Stimulated activated effector memory CD8-positive, alpha-beta T cell treated with anti-CD3 and anti-CD28 coated beads, Interleukin-12 subunit alpha, Interleukin-12 subunit beta, amount 100 ng/mL, for 72 hours (primary cell): Measurements from ENCODE around the gene SLC25A53.
"Not testable (repeated sequence)": the region's sequence is repeated elsewhere in the genome, so short reads cannot be mapped to it uniquely, and the experiment has no call there.

Experiments
- ATAC-seq: fragments of 150-1000 bp; cut with Tn5 transposase; 2 replicates; pipeline ENCODE4 v1.10.0; 2021
- DNase-seq, 2 donors: peaks; one replicate each; pipeline ENCODE4 v3.0.0; 2021 to 2022; ENCODE audit warnings: low spot score in 2 of 2
- H3K27ac Mint-ChIP-seq: one replicate; pipeline ENCODE4 v1.8.0; 2022; ENCODE audit warnings: mild to moderate bottlenecking, mixed read lengths
- H3K36me3 Mint-ChIP-seq: one replicate; pipeline ENCODE4 v1.8.0; 2022; ENCODE audit warnings: mild to moderate bottlenecking, mixed read lengths
- H3K4me1 Mint-ChIP-seq: one replicate; pipeline ENCODE4 v1.8.0; 2022; ENCODE audit warnings: mixed read lengths
- H3K4me3 Mint-ChIP-seq: one replicate; pipeline ENCODE4 v1.8.0; 2022; ENCODE audit warnings: mild to moderate bottlenecking, mixed read lengths
- H3K9me3 Mint-ChIP-seq: one replicate; pipeline ENCODE4 v1.8.0; 2022; ENCODE audit warnings: mixed read lengths

Gene SLC25A53

DNA sequence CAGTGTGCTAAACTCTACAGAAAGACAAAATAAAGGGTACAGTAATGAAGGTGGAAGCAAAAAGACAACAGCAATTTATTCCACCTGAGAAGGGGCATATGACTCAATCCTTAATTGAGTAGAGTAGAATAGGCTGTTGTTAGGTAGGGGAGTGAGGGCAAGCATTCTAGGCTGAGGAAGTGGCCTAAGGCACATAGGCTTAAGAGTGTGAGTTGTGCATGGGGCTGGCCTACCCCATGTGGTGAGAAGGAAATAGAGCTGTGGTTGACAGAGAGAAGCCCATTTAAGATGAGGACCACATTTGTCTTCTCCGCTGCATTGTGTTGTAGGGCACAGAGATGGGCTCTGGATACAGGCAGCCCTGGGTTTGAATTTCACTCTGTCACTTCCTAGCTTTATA is 47.9 kb downstream of the SLC25A53 start:
- H3K4me3 Mint-ChIP-seq = no peak overlapping the region
- ATAC-seq (peak; percentile 59), DNase-seq (no peak)
- H3K9me3 Mint-ChIP-seq = no peaks in the 10 kb centered on the region
- peaks cover 43% of the 10 kb centered on the region for H3K4me1 Mint-ChIP-seq
- H3K27ac Mint-ChIP-seq = no peak overlapping the region
- H3K36me3 Mint-ChIP-seq = no peaks in the 10 kb centered on the region

DNA sequence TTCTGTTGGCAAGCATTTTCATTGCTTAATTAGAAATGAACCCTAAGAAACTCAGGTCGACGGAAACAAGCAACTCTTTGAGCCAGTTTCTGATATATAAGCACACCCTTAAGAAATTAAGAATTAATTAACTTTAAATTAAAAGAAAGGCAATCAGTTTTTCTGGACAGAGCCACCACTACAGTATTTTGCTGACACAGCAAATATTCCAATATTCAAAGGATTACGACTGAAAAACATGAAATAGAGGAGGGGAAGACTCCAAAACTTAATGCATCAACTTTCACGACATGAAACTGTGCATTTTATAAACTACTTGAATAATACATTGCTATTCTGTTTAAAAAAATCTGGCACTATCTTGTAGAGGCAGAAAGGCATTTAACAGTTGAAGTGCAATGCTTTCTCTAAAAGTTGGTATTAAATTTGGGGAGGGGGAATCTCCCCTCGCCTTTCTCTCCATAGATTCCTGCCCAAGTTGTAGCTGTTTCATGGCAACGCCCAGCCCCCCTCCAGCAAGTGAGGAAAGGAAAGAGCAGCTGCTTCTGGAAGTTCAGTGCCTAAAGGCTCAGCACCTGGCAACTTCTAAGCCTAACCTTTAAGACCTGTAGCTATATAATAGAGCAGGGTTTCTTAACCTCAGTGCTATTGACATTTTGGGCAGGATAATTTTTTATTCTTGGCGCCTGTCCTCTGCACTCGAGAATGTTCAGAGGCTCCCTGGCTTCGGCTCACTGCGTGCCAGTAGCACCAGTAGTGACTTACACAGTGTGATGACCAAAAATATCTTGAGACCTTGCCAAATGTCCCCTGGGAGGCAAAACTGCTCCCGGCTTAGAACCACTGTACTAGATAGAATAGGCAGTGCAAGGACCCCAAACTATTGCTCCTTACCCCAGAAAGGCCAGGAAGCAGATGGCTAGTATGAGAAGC is 51.2 kb downstream of the SLC25A53 start:
- no peak overlapping the region for H3K4me3 Mint-ChIP-seq

DNA sequence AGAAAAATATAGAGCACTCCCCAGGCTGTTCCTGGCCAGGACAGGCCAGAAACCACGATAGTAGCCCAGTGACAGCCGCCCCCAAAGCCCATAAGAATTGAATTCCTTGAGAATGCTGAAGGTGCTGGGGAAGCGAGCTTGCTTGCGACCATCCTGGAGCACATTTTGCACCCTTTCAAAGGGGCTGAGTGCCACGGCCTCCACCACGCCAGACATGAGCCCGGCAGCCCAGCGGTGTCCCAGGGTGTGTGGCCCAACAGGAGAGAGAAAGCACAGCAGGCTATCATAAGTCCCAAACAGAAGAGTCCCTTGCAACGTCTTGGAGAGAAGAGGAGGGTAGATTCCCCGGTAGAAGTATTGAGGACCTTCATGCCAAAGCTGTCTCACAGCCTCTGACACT is 52.1 kb downstream of the SLC25A53 start:
- H3K4me3 Mint-ChIP-seq = no peak overlapping the region
- H3K36me3 Mint-ChIP-seq = no peaks in the 10 kb centered on the region
- ATAC-seq = no peak
- H3K27ac Mint-ChIP-seq = no peak overlapping the region
- DNase-seq = no peak
- peaks cover 19% of the 10 kb centered on the region for H3K4me1 Mint-ChIP-seq
- no peaks in the 10 kb centered on the region for H3K9me3 Mint-ChIP-seq

More for the DNA sequence above, 51.2 kb downstream of the SLC25A53 start:
- Mint-ChIP-seq H3K9me3 (no peaks in the 10 kb centered on the region), H3K36me3 (no peaks in the 10 kb centered on the region), H3K4me1 (peaks cover 27% of the 10 kb centered on the region), H3K27ac (peak overlapping the region; percentile 67)
- no peak for ATAC-seq
- DNase-seq = no peak

DNA sequence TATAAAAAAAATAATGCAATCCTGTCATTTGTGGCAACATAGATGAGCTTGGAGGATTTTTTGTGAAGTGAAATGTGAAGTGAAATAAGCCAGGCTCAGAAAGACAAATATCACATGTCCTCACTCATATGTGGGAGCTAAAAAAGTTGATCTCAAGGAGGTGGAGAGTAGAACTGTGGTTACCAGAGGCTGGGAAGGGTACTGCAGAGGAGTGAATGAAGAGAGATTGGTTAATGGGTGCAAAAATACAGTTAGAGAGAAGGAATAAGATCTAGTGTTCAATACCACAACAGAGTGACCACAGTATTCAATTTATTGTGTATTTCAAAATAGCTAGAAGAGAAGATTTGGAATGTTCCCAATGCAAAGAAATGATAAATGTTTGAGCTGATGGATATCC is 57.9 kb downstream of the SLC25A53 start:
- Mint-ChIP-seq H3K4me3 (no peak overlapping the region), H3K4me1 (no peaks in the 10 kb centered on the region), H3K36me3 (no peaks in the 10 kb centered on the region), H3K27ac (no peak overlapping the region), H3K9me3 (no peaks in the 10 kb centered on the region)
- DNase-seq = no peak
- no peak for ATAC-seq

DNA sequence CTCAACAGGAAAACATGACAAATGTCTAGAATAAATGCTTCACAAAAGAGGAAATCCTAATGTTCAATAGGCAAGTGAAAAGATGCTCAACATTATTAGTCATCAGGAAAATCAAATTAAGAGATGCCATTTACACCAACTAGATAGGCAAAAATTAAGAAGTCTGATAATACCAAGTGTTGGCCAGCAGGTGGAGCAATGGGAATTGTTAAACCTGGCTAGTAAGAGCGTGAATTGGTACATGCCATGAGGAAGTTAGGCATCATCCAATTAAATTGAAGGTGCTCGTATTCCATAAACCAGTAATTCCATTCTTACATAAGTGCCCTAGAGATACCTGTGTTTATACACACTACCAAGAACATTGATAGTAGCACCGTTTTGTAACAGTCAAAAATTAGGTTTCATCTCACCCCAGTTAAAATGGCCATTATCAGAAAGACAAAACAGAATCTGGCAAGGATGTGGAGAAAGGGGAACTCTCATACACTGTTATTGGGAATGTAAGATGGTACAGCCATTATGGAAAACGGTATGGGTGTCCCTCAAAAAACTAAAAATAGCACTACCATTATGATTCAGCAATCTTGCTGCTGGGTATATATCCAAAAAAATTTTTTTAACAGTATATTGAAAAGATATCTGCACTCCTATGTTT is 58.5 kb downstream of the SLC25A53 start:
- ATAC-seq (no peak), DNase-seq (no peak)
- no peak overlapping the region for H3K27ac Mint-ChIP-seq
- no peaks in the 10 kb centered on the region for H3K4me1 Mint-ChIP-seq
- H3K36me3 Mint-ChIP-seq = no peaks in the 10 kb centered on the region
- no peak overlapping the region for H3K4me3 Mint-ChIP-seq
- no peaks in the 10 kb centered on the region for H3K9me3 Mint-ChIP-seq

DNA sequence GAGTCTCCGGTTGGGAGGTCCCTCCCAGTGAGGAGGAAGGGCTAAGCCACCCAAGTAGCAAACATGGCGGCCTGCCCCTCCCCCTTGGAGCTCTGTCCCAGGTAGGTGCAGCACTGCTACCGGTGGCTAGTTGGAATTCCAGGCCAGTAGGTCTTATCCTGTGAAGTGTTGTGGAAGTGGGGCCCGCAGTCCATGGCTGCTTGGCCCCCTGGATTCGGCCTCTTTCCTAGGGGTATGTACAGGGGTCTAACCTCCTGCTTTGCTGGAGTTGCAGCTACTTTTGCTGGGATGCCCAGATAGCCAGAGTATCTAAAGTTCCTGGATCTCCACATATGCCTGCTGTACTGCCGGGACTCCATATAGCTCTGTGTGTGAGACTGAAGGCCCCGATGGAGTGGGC is 70.9 kb downstream of the SLC25A53 start:
- H3K4me1 Mint-ChIP-seq = no peaks in the 10 kb centered on the region
- DNase-seq (no peak), ATAC-seq (no peak)
- H3K27ac Mint-ChIP-seq = no peak overlapping the region
- H3K9me3 Mint-ChIP-seq = no peaks in the 10 kb centered on the region
- H3K36me3 Mint-ChIP-seq = no peaks in the 10 kb centered on the region
- H3K4me3 Mint-ChIP-seq = no peak overlapping the region

DNA sequence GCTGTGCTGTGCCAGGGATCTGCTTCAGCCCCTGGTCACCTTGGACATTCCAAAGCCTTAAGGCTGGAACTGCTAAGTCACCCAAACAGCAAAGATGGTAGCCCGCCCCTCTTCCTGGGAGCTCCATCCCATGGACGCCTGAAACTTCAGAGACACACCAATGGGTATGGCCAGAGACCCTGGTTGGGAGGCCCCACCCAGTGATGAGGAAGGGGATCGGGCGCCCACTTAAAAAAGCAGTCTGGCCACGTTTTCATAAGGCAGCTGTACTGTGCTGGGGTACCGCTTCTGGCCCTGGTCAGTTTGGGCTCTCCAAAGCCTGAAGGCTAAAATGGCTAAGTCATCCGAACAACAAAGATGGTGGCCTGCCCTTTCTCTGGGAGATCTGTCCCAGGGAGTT is 71.3 kb downstream of the SLC25A53 start:
- H3K36me3 Mint-ChIP-seq = no peaks in the 10 kb centered on the region
- DNase-seq = no peak
- ATAC-seq = no peak
- H3K4me3 Mint-ChIP-seq = no peak overlapping the region
- H3K27ac Mint-ChIP-seq = no peak overlapping the region
- H3K4me1 Mint-ChIP-seq = no peaks in the 10 kb centered on the region
- H3K9me3 Mint-ChIP-seq = no peaks in the 10 kb centered on the region

DNA sequence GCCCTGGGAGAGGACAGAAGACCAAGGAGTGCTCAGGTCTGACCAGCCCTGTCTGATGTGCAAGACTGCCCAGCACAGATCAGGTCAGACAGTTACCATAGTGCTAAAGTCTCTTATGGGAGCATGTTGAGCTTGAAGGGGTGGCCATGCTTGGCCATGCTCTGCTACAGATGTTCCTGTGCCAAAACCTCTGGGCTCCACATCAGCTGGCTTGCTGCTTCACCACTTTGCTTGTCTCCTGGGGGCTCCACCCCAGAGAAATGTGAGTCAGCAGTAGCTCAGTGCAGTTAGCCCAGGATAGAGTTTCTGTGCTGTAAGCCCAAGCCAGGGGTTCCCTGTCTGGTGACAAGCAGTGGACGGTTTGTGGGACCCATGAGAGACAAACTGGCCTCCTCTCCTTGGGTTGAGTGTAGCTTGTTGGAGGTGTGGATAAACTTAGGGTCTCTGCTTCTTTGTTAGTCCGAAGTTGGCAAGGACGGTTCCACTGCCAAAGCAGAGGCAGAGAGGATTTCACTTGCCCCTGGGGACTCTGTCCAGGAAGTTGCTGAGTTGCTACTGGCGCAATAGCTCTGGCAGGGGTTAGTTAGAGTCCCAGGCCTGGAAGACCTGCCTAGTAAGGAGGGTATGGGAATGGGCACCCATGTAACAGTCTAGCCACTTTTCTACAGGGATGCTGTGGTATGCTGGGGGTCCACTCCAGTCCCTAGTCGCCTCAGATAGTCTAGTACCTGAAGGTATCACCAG is 72.1 kb downstream of the SLC25A53 start:
- no peaks in the 10 kb centered on the region for H3K36me3 Mint-ChIP-seq
- no peaks in the 10 kb centered on the region for H3K9me3 Mint-ChIP-seq
- no peaks in the 10 kb centered on the region for H3K4me1 Mint-ChIP-seq

DNA sequence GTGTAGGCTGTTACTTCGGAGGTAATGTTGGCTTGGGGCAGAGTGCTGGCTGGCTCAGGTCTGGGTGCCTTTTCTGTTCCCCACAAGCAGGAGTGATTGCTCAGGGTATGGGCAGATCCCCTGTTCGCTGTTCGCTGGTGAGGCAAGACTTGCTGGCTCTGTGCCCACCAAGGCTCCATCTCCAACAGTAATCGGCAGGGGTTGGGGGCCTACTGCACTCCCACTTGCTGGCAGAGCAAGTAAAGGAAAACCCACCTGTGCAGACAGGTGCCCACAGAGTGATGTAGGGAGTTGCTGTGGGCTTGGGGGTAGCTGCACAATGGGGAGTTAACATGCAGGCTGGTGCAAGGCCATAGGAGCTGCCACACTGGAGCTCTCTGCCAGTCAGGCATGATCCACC is 72.7 kb downstream of the SLC25A53 start:
- H3K27ac Mint-ChIP-seq = no peak overlapping the region
- no peaks in the 10 kb centered on the region for H3K9me3 Mint-ChIP-seq
- no peak for ATAC-seq
- no peaks in the 10 kb centered on the region for H3K4me1 Mint-ChIP-seq
- no peak overlapping the region for H3K4me3 Mint-ChIP-seq
- DNase-seq = no peak
- H3K36me3 Mint-ChIP-seq = no peaks in the 10 kb centered on the region

More for the DNA sequence above, 72.1 kb downstream of the SLC25A53 start:
- ATAC-seq = no peak
- no peak for DNase-seq
- no peak overlapping the region for H3K27ac Mint-ChIP-seq
- no peak overlapping the region for H3K4me3 Mint-ChIP-seq

DNA sequence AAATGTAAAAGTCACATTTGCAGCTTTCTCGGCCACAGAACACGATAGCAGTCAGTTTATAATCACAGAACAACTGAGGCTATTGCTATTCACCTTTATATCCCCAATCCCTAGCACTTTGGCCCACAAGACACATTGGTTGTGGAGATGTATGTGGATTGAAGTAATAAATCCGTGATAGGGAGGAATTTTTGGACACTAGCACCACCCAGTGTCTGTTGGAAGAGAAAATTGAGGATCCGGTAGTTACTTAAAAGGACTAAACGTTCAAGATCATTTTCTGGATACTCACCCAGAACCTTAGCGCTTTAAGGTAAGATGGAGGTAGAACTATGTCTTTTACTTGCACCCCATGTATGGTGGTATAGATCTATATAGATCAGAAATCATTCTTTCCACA is 79.0 kb downstream of the SLC25A53 start:
- ATAC-seq, H3K27ac Mint-ChIP-seq, DNase-seq, H3K9me3 Mint-ChIP-seq, H3K36me3 Mint-ChIP-seq, H3K4me1 Mint-ChIP-seq, H3K4me3 Mint-ChIP-seq: not testable (repeated sequence)

DNA sequence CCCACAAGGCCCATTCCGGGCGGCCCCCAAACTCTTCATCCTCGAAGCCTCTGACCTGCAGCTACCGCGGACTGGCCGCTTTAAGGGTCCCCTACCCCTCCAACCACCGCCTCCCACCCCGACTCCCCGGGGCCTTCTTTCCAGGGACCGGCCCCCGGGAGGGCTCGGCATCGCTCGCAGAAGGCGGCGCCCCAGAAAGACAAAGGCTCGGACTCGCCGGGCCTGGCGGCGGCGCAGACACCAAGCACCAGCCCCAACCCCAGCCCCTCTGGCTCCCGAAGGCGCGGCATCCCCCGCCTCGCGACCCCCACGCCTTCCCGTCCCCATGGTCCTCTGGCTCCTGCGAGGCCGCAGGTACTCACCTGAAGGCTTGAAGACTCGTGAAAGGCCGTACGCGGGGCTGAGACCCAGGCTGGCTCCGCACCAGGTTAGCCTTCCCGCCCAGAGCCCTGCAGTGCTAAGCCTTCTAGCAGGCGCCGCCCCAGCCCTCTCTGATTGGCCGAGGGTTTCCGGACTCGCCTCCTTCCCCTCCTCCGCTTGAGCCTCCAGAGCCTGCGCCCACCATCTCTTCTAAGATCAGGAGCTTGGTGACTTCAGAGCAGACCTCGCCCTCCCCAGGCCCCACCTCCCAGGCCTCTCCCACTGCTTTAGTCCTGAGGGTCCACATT is 80.9 kb downstream of the SLC25A53 start, which contains the start of gene TMSB15C:
Gene TMSB15C (minus strand): TSS at position 459 of the 668 bp plus-strand sequence.
- H3K9me3 Mint-ChIP-seq, H3K4me1 Mint-ChIP-seq, H3K27ac Mint-ChIP-seq, H3K36me3 Mint-ChIP-seq, DNase-seq, H3K4me3 Mint-ChIP-seq: not testable (repeated sequence)
- ATAC-seq = peak; percentile 91

DNA sequence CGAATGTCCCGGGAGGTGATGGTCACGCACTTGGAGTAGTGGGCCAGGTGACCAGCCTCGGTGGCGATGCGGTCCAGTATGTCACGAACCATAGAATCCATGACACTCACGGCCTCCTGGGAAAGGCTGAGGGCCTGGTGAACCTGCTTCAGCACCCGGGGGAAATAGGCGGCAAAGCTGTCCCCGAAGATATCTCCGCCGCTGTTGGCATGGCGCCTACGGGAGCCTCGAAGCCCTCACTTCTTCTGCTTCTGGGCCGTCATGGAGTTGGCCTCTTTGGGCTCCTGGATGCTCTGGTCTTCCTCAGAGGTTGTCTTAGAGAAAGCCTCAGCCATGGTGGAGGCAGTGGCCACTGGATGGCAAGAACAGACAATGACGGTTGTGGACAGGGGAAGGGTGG is 94.2 kb downstream of the SLC25A53 start:
- ATAC-seq, H3K4me1 Mint-ChIP-seq, DNase-seq, H3K9me3 Mint-ChIP-seq, H3K36me3 Mint-ChIP-seq, H3K27ac Mint-ChIP-seq, H3K4me3 Mint-ChIP-seq: not testable (repeated sequence)

DNA sequence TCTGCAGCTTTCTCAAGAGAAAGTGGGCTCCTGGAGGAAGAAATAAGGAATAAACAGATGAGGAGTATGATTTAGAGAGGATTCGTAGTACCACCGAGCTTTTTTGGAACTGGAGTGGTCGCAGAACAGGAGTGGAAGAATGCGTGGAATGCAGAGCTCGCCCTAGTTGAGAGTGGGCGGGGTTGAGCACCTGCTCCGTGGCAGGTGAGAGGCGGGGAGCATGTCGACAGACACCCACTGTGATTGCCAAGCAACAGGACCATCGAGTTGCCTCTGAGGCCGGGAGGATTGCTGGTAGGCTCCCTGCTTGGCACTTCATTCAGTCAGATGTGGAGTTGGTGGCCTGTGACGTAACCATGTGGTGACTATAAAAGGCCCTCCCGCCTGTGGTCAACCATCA is 101.9 kb downstream of the SLC25A53 start:
- not testable (repeated sequence) for ATAC-seq, DNase-seq, H3K9me3 Mint-ChIP-seq, H3K36me3 Mint-ChIP-seq, H3K4me1 Mint-ChIP-seq, H3K4me3 Mint-ChIP-seq, H3K27ac Mint-ChIP-seq
